Breast epithelium (tissue), 4 donors: ENCODE measurements around the gene SDCBP2. TPM values are rescaled to one million over a fixed set of nuclear protein-coding genes. Genes with fewer than 3 reads are reported as not detected.

Experiments used
- DNase-seq, 2 donors: peaks; one replicate each; pipeline ENCODE4 v3.0.0-alpha.2; 2019; ENCODE audit warnings: low spot score in 2 of 2
- H3K27ac ChIP-seq, 2 donors: fragments of 200-600 bp; sonication (generic) in 1 of 2; one replicate each; pipeline ENCODE4 v1.5.1; 2016 to 2019; ENCODE audit warnings: mild to moderate bottlenecking in 1 of 2
- H3K27me3 ChIP-seq, 2 donors: fragments of 200-600 bp; sonication (generic) in 1 of 2; one replicate each; pipeline versions ENCODE4 v1.5.1 to v1.6.0; 2017 to 2019; ENCODE audit warnings: control low read depth in 1 of 2, mild to moderate bottlenecking in 1 of 2
- H3K36me3 ChIP-seq: fragments of 200-600 bp; one replicate; pipeline ENCODE4 v1.5.1; 2019
- H3K4me1 ChIP-seq, 2 donors: fragments of 200-600 bp; sonication (generic); one replicate each; pipeline ENCODE4 v1.5.1; 2016 to 2019; ENCODE audit warnings: control low read depth in 1 of 2
- H3K4me3 ChIP-seq, 3 donors: fragments of 200-600 bp; sonication (generic); 1 replicate in 2 of 3; 2 replicates in 1 of 3; pipeline ENCODE4 v1.5.1; 2016 to 2019; ENCODE audit warnings: mild to moderate bottlenecking in 3 of 3, moderate library complexity in 2 of 3
- H3K9me3 ChIP-seq, 2 donors: fragments of 200-600 bp; sonication (generic) in 1 of 2; one replicate each; pipeline ENCODE4 v1.5.1; 2016 to 2019; ENCODE audit warnings: control low read depth in 1 of 2
- CTCF ChIP-seq, 3 donors: fragments of 450-650 bp; IDR thresholded peaks; one replicate each; pipeline ENCODE4 v1.5.1; 2016 to 2017; ENCODE audit warnings: antibody characterized with exemption in 3 of 3, mild to moderate bottlenecking in 3 of 3, moderate library complexity in 3 of 3
- POLR2A ChIP-seq: fragments of 450-650 bp; IDR thresholded peaks from one replicate; pipeline ENCODE4 v1.6.1; 2016; ENCODE audit warnings: antibody characterized with exemption, mild to moderate bottlenecking, moderate library complexity
- POLR2AphosphoS5 ChIP-seq, 3 donors: sonication (generic); formaldehyde crosslinking; IDR thresholded peaks; one replicate each; pipeline ENCODE4 v1.6.1; 2017; ENCODE audit warnings: antibody characterized with exemption in 3 of 3
- intact Hi-C: fragments of 100-400 bp; cut with DNase I; formaldehyde crosslinking; loops from one replicate; pipeline ENCODE4 v1.15.1; 2023; ENCODE audit warnings: low total_unique reads
- total RNA-seq, 3 donors: library from RNA; depleted of rRNA; stranded (reverse); fragments of >200 nt; gene quantifications; one replicate each; pipeline ENCODE4 v1.1.0, GENCODE V29; 2016

Gene SDCBP2
- total RNA-seq, 3 donors from 2014 or later = 5.0 to 10.8 (median 9.8) TPM

DNA sequence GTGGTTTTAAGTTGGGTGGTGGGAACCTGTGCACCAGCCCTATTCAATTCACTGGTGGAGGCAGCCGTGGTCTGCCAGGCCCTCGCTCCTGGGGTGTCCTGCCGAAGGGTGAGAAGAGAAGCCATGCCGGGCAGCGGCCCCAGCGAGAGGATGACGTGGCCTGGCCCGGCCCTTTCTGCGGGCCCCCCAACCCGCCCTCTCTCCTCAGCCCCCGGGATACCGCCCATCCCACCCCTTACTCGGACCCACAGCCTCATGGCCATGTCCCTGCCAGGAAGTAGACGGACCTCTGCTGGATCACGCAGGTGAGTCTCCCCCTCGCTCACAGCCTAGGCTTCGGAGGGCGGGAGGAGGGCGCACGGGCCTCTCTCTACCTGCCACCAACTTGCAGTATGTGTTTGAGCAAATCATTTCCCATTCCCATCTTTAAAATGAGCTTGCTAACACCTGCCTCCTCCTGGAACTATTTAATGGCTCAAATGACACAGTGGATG, 32.8 kb downstream of the SDCBP2 start:
- Histone ChIP-seq H3K27ac (no peak overlapping the region), H3K4me3 (no peak overlapping the region), H3K4me1 (no peaks in the 10 kb centered on the region), H3K36me3 (no peaks in the 10 kb centered on the region), H3K27me3 (no peaks in the 10 kb centered on the region), H3K9me3 (no peaks in the 10 kb centered on the region)
- TF ChIP-seq POLR2A = no peak
- TF ChIP-seq CTCF (IDR thresholded peaks at IDR 0.05) = no peak
- TF ChIP-seq POLR2AphosphoS5 (IDR thresholded peaks at IDR 0.05) = no peak
- intact Hi-C loops = no loop called here
- no peak for DNase-seq

DNA sequence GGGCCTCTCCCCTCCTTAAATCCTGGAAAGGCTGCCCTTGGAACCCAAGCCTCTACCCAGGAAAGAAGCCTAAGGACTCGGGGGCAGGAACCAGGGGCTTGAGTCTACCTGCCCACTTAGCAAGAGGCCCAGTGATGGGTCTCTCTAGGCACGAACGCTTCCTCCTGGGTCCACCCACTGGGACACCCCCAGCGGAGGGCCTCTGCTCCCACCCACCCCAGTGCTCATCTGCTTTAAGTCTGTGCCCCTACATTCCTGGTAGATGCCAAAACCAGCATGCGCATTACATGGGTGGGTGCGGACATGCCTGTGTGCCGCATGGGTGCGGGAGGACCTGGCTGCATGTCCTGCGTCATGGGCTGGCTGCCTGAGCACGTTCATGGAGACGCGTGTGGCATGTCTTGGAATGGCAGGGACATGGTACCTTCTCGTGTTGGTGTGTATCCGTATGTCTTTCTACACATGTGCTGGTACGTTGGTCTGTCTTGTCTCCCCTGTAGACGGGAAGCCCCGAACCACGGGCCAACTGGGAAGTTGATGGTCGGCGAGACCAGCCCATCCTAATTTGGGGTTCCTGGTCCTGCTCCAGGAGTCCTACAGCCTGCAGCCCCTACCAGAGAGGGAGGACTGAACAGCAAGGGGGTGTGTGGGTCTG, 33.5 kb downstream of the SDCBP2 start:
- TF ChIP-seq POLR2A (no peak), POLR2AphosphoS5 (IDR thresholded peaks at IDR 0.05) (no peak), CTCF (IDR thresholded peaks at IDR 0.05) (no peak)
- intact Hi-C loops = no loop called here
- no peak overlapping the region for H3K4me3 ChIP-seq
- H3K27me3 ChIP-seq = no peaks in the 10 kb centered on the region
- H3K4me1 ChIP-seq = no peaks in the 10 kb centered on the region
- H3K36me3 ChIP-seq = no peaks in the 10 kb centered on the region
- H3K27ac ChIP-seq = no peak overlapping the region
- no peaks in the 10 kb centered on the region for H3K9me3 ChIP-seq
- no peak for DNase-seq

- no peak for TF ChIP-seq POLR2A
- H3K4me3 ChIP-seq = no peak overlapping the region
- no peaks in the 10 kb centered on the region for H3K9me3 ChIP-seq
- H3K36me3 ChIP-seq = no peaks in the 10 kb centered on the region
- H3K27me3 ChIP-seq = no peaks in the 10 kb centered on the region
- DNase-seq = no peak
- intact Hi-C loops = no loop called here
- no peak overlapping the region for H3K27ac ChIP-seq
- H3K4me1 ChIP-seq = no peaks in the 10 kb centered on the region
Observed at GRCh38 chr20:1294497-1294896, 34.4 kb downstream of the SDCBP2 start.

DNA sequence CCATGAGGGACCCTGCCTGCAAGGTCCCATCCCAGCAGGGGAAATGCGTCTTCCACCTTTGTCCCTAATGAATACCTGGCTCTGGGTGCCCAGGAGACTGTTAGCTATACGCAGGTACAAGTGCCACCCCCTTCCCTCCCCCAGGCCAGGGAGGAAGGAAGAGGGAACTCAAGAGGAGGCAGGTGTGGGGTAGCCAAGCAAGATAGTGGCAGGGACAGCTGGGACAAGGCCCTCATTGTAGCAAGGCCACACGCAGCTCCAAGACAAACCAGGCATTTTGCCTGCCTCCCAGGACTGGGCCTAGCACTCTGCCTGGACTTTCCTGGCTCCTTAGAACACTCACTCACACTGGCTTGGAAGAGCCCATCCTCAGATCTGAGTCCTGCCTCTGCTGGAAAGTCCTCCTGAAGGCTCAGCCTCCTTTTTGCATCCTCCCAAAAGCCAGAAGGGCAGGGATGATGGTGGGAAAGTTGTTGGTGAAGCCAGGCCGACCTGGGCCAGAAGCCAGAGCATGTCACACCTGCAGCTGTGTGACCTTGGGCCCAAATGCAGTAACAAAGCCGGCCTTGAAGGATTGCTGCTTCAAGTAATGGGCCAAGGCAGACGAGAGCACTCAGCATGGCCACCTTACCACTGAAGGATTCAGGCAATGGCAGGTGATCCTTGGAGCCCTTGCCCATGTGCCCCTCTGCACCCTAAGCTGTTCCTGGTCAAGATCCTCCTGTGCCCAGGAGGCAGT, 35.1 kb downstream of the SDCBP2 start:
- Histone ChIP-seq H3K27me3 (no peaks in the 10 kb centered on the region), H3K36me3 (no peaks in the 10 kb centered on the region), H3K4me3 (no peak overlapping the region), H3K9me3 (no peaks in the 10 kb centered on the region), H3K4me1 (no peaks in the 10 kb centered on the region), H3K27ac (no peak overlapping the region)
- no peak for DNase-seq
- intact Hi-C loops = no loop called here
- no peak for TF ChIP-seq CTCF (IDR thresholded peaks at IDR 0.05)
- TF ChIP-seq POLR2AphosphoS5 (IDR thresholded peaks at IDR 0.05) = no peak
- no peak for TF ChIP-seq POLR2A

DNA sequence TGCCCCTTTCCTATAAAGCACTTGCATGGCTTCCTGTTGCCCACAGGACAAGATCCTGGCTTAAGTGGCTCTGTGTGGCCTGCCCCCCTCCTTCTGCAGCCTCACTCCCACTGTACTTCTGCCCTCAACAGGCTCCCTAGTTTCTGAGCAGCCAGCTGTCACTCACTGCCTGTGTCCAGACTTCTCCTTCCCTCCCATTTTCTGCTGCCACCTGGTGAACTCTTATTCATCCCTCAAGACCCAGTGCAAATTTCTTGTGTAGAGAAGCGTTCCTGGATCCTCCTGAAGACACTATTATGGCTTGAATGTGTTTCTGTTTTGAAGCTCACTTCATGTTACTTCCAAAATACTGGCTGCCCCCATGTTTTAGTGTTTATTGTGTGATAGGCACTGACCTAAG, 36.3 kb downstream of the SDCBP2 start:
- H3K27ac ChIP-seq = no peak overlapping the region
- no peaks in the 10 kb centered on the region for H3K9me3 ChIP-seq
- H3K4me1 ChIP-seq = no peaks in the 10 kb centered on the region
- intact Hi-C loops = no loop called here
- DNase-seq = no peak
- H3K36me3 ChIP-seq = no peaks in the 10 kb centered on the region
- H3K4me3 ChIP-seq = no peak overlapping the region
- H3K27me3 ChIP-seq = no peaks in the 10 kb centered on the region
- TF ChIP-seq POLR2AphosphoS5 (IDR thresholded peaks at IDR 0.05) = no peak
- TF ChIP-seq CTCF (IDR thresholded peaks at IDR 0.05) = no peak
- TF ChIP-seq POLR2A = no peak
